ENCODE measurements around the gene STAT5B. TPM values are rescaled to one million over a fixed set of nuclear protein-coding genes. Genes with fewer than 3 reads are reported as not detected.

STAT5B gene
- total RNA-seq, 1 donor from 2014 or later, result 23.1 TPM

GRCh38 chr17:42190491-42191274, 85.5 kb downstream of the STAT5B start:
- H3K27me3 Mint-ChIP-seq (ENCODE audit: low read depth, unreplicated experiment), result peaks cover 12% of the 10 kb centered on the region
- DNase-seq (ENCODE audit: low read depth), result no peak
- Histone ChIP-seq H3K36me3 (ENCODE audit: insufficient read depth, low read length) (no peaks in the 10 kb centered on the region), H3K27me3 (ENCODE audit: insufficient read depth, low read length) (no peaks in the 10 kb centered on the region), H3K9ac (ENCODE audit: low read length) (no peak overlapping the region), H3K79me2 (ENCODE audit: insufficient read depth, low read length) (no peaks in the 10 kb centered on the region), H3K9me3 (ENCODE audit: insufficient read depth, low read depth, low read length) (no peaks in the 10 kb centered on the region), H2AFZ (ENCODE audit: low read depth, low read length) (no peak overlapping the region), H3K4me3 (ENCODE audit: insufficient read depth, low read depth, low read length) (no peak overlapping the region), H3K4me1 (ENCODE audit: insufficient read depth, low read length) (no peaks in the 10 kb centered on the region), H3K27ac (ENCODE audit: low read depth, low read length) (no peak overlapping the region), H4K20me1 (ENCODE audit: insufficient read depth, low read length) (no peaks in the 10 kb centered on the region), H3K4me2 (ENCODE audit: low read length) (no peak overlapping the region)
- no peak overlapping the region for H3K4me3 Mint-ChIP-seq (ENCODE audit: unreplicated experiment)
- H3K27ac Mint-ChIP-seq (ENCODE audit: unreplicated experiment), result no peak overlapping the region
- H3K4me1 Mint-ChIP-seq (ENCODE audit: low read depth, unreplicated experiment), result no peaks in the 10 kb centered on the region
- H3K36me3 Mint-ChIP-seq (ENCODE audit: low read depth, unreplicated experiment), result no peaks in the 10 kb centered on the region
- FAIRE-seq, result no peak
- no peaks in the 10 kb centered on the region for H3K9me3 Mint-ChIP-seq (ENCODE audit: unreplicated experiment)
- TF ChIP-seq, protein P1, sequence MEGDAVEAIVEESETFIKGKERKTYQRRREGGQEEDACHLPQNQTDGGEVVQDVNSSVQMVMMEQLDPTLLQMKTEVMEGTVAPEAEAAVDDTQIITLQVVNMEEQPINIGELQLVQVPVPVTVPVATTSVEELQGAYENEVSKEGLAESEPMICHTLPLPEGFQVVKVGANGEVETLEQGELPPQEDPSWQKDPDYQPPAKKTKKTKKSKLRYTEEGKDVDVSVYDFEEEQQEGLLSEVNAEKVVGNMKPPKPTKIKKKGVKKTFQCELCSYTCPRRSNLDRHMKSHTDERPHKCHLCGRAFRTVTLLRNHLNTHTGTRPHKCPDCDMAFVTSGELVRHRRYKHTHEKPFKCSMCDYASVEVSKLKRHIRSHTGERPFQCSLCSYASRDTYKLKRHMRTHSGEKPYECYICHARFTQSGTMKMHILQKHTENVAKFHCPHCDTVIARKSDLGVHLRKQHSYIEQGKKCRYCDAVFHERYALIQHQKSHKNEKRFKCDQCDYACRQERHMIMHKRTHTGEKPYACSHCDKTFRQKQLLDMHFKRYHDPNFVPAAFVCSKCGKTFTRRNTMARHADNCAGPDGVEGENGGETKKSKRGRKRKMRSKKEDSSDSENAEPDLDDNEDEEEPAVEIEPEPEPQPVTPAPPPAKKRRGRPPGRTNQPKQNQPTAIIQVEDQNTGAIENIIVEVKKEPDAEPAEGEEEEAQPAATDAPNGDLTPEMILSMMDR (IDR thresholded peaks at IDR 0.05; ENCODE audit: insufficient read depth, low read depth, low read length), result no peak
- TF ChIP-seq EZH2 (IDR thresholded peaks at IDR 0.05; ENCODE audit: insufficient read depth, low read length), result no peak

GRCh38 chr17:42189651-42189965, 86.6 kb downstream of the STAT5B start:
- H3K27ac Mint-ChIP-seq (ENCODE audit: unreplicated experiment), result no peak overlapping the region
- no peak overlapping the region for H3K4me3 Mint-ChIP-seq (ENCODE audit: unreplicated experiment)
- Histone ChIP-seq H3K9me3 (ENCODE audit: insufficient read depth, low read depth, low read length) (no peaks in the 10 kb centered on the region), H3K36me3 (ENCODE audit: insufficient read depth, low read length) (no peaks in the 10 kb centered on the region), H3K27me3 (ENCODE audit: insufficient read depth, low read length) (no peaks in the 10 kb centered on the region), H2AFZ (ENCODE audit: low read depth, low read length) (no peak overlapping the region), H3K27ac (ENCODE audit: low read depth, low read length) (no peak overlapping the region), H4K20me1 (ENCODE audit: insufficient read depth, low read length) (no peaks in the 10 kb centered on the region), H3K4me3 (ENCODE audit: insufficient read depth, low read depth, low read length) (no peak overlapping the region), H3K9ac (ENCODE audit: low read length) (no peak overlapping the region), H3K4me1 (ENCODE audit: insufficient read depth, low read length) (peaks cover under 1% of the 10 kb centered on the region), H3K4me2 (ENCODE audit: low read length) (no peak overlapping the region), H3K79me2 (ENCODE audit: insufficient read depth, low read length) (no peaks in the 10 kb centered on the region)
- TF ChIP-seq, protein P1 (IDR thresholded peaks at IDR 0.05; ENCODE audit: insufficient read depth, low read depth, low read length), result no peak
- no peak for TF ChIP-seq EZH2 (IDR thresholded peaks at IDR 0.05; ENCODE audit: insufficient read depth, low read length)
- FAIRE-seq (no peak), DNase-seq (ENCODE audit: low read depth) (no peak)
- no peaks in the 10 kb centered on the region for H3K36me3 Mint-ChIP-seq (ENCODE audit: low read depth, unreplicated experiment)
- no peaks in the 10 kb centered on the region for H3K4me1 Mint-ChIP-seq (ENCODE audit: low read depth, unreplicated experiment)
- H3K27me3 Mint-ChIP-seq (ENCODE audit: low read depth, unreplicated experiment), result peaks cover 13% of the 10 kb centered on the region
- H3K9me3 Mint-ChIP-seq (ENCODE audit: unreplicated experiment), result no peaks in the 10 kb centered on the region

All from astrocyte (in vitro differentiated cells and primary cell).